Ovary (tissue), 9 donors: Measurements from ENCODE around the gene LRRC9. TPM values are rescaled to one million over a fixed set of nuclear protein-coding genes. Genes with fewer than 3 reads are reported as not detected.
"Not testable (repeated sequence)": the region's sequence is repeated elsewhere in the genome, so short reads cannot be mapped to it uniquely, and the experiment has no call there.

Experiments used
- DNase-seq, 5 donors: peaks; one replicate each; pipeline ENCODE4 v3.0.0-alpha.2; 2019 to 2020
- H3K27ac ChIP-seq, 2 donors: fragments of 200-600 bp; one replicate each; pipeline versions ENCODE4 v1.5.1 to v1.8.0; 2019 to 2022
- H3K27me3 ChIP-seq: fragments of 200-600 bp; one replicate; pipeline ENCODE4 v1.8.0; 2022
- H3K36me3 ChIP-seq: fragments of 200-600 bp; sonication (generic); one replicate; pipeline ENCODE4 v1.5.1; 2019
- H3K4me1 ChIP-seq: one replicate; pipeline ENCODE4 v1.8.1; 2013; ENCODE audit warnings: mild to moderate bottlenecking, moderate library complexity; ENCODE audit not compliant: insufficient read depth
- H3K4me3 ChIP-seq: fragments of 200-600 bp; sonication (generic); one replicate; pipeline ENCODE4 v1.5.1; 2017
- H3K9me3 ChIP-seq, 2 donors: fragments of 200-600 bp in 1 of 2; sonication (generic) in 1 of 2; one replicate each; pipeline versions ENCODE4 v1.5.1 to v1.8.1; 2013 to 2019; ENCODE audit warnings: mild to moderate bottlenecking in 1 of 2, moderate library complexity in 1 of 2
- EP300 ChIP-seq: sonication (generic); formaldehyde crosslinking; IDR thresholded peaks from one replicate; pipeline ENCODE4 v1.6.1; 2017; ENCODE audit warnings: antibody characterized with exemption
- POLR2A ChIP-seq: fragments of 450-650 bp; IDR thresholded peaks from one replicate; pipeline ENCODE4 v1.6.1; 2017; ENCODE audit warnings: antibody characterized with exemption, mild to moderate bottlenecking, moderate library complexity
- WGBS, 3 donors: extraction: QIAGEN DNeasy Blood & Tissue Kit in 1 of 3; methylation state at CpG; one replicate each; pipeline versions ENCODE4 v1.1.5 to v1.1.7; 2013 to 2017; 5-methylcytosine and 5-hydroxymethylcytosine counted together
- intact Hi-C, 4 donors: fragments of 100-400 bp; cut with DNase I; formaldehyde crosslinking; loops; one replicate each; pipeline versions ENCODE4 v1.11.0 to v1.15.1; 2022 to 2023
- polyA plus RNA-seq, 2 donors: library from polyadenylated mRNA; stranded (reverse); fragments of 200-250 nt in 1 of 2; fragments of 350-450 nt in 1 of 2; fragmentation: Illumina TruSeq in 1 of 2; extraction: RNeasy Lipid Tissue Mini Kit (QIAGEN cat#74804) in 1 of 2; gene quantifications; one replicate each; pipeline ENCODE4 v1.2.3, GENCODE V29; 2013 to 2014
- total RNA-seq, 7 donors: library from RNA; depleted of rRNA in 2 of 7; stranded (reverse); fragments of >200 nt in 2 of 7; fragmentation: NEBNext Ultra II Directional in 3 of 7; extraction: Animal tissue kit (Norgen Biotek cat#: 25700) in 3 of 7; gene quantifications; one replicate each; pipeline versions ENCODE4 v1.1.0 to v1.2.4, GENCODE V29; 2016 to 2023
- TF ChIP-seq, protein P1 (sequence below), 3 donors: fragments of 450-650 bp in 2 of 3; fragments of 200-600 bp in 1 of 3; IDR thresholded peaks; one replicate each; pipeline versions ENCODE4 v1.5.1 to v1.8.0; 2016 to 2022; ENCODE audit warnings: antibody characterized with exemption in 3 of 3, mild to moderate bottlenecking in 1 of 3
- donor health status: DM: no; HTN: no; CAD: no; lungs with moderate emphysema.
- donor health status: DM: no; HTN: no; CAD: no.
- donor health status: Bipolar disorder and iron deficiency.
- donor health status: DM: yes; HTN: yes; CAD: no.
- donor health status: DM: no; HTN: no; CAD: no.
- donor health status: DM: yes; HTN: yes; CAD: no.

Gene LRRC9
- total and polyA plus RNA-seq, 9 donors: 0.15 to 0.62 (median 0.57) TPM; not detected in 6

- Histone ChIP-seq H3K27ac (no peak overlapping the region), H3K4me3 (no peak overlapping the region), H3K27me3 (no peaks in the 10 kb centered on the region), H3K4me1 (no peaks in the 10 kb centered on the region), H3K9me3 (no peaks in the 10 kb centered on the region), H3K36me3 (no peaks in the 10 kb centered on the region)
- intact Hi-C loops: no loop called here
- TF ChIP-seq POLR2A: no peak
- TF ChIP-seq, protein P1, sequence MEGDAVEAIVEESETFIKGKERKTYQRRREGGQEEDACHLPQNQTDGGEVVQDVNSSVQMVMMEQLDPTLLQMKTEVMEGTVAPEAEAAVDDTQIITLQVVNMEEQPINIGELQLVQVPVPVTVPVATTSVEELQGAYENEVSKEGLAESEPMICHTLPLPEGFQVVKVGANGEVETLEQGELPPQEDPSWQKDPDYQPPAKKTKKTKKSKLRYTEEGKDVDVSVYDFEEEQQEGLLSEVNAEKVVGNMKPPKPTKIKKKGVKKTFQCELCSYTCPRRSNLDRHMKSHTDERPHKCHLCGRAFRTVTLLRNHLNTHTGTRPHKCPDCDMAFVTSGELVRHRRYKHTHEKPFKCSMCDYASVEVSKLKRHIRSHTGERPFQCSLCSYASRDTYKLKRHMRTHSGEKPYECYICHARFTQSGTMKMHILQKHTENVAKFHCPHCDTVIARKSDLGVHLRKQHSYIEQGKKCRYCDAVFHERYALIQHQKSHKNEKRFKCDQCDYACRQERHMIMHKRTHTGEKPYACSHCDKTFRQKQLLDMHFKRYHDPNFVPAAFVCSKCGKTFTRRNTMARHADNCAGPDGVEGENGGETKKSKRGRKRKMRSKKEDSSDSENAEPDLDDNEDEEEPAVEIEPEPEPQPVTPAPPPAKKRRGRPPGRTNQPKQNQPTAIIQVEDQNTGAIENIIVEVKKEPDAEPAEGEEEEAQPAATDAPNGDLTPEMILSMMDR (IDR thresholded peaks at IDR 0.05): no peak
- no peak for TF ChIP-seq EP300
- WGBS, 3 donors: 27 to 35% (median 30%) methylated on average over 2 of the region's 2 CpGs
- DNase-seq: peak in 2 of 5 donors; percentile 23 to 27
These were observed 83.0 kb downstream of the LRRC9 start for GRCh38 chr14:60002819-60003492.

- Histone ChIP-seq H3K27ac (no peak overlapping the region), H3K36me3 (no peaks in the 10 kb centered on the region), H3K27me3 (no peaks in the 10 kb centered on the region), H3K4me3 (no peak overlapping the region), H3K9me3 (no peaks in the 10 kb centered on the region), H3K4me1 (no peaks in the 10 kb centered on the region)
- intact Hi-C loops: no loop called here
- DNase-seq: no peak
- TF ChIP-seq, protein P1 (IDR thresholded peaks at IDR 0.05): no peak
- TF ChIP-seq POLR2A (no peak), EP300 (no peak)
- WGBS, 3 donors: 29 to 42% (median 36%) methylated on average over 3 of the region's 3 CpGs
These were observed 84.0 kb downstream of the LRRC9 start for GRCh38 chr14:60003991-60004390.

- no peaks in the 10 kb centered on the region for H3K9me3 ChIP-seq
- no peak overlapping the region for H3K4me3 ChIP-seq
- 36 to 42% (median 42%) methylated on average over 1 of the region's 1 CpG for WGBS, 3 donors
- DNase-seq: no peak
- intact Hi-C loops: no loop called here
- no peaks in the 10 kb centered on the region for H3K4me1 ChIP-seq
- no peaks in the 10 kb centered on the region for H3K36me3 ChIP-seq
- H3K27ac ChIP-seq: no peak overlapping the region
- TF ChIP-seq EP300 (no peak), POLR2A (no peak)
- TF ChIP-seq, protein P1 (IDR thresholded peaks at IDR 0.05): no peak
- no peaks in the 10 kb centered on the region for H3K27me3 ChIP-seq
These were observed 88.1 kb downstream of the LRRC9 start for GRCh38 chr14:60008042-60008441.

DNA sequence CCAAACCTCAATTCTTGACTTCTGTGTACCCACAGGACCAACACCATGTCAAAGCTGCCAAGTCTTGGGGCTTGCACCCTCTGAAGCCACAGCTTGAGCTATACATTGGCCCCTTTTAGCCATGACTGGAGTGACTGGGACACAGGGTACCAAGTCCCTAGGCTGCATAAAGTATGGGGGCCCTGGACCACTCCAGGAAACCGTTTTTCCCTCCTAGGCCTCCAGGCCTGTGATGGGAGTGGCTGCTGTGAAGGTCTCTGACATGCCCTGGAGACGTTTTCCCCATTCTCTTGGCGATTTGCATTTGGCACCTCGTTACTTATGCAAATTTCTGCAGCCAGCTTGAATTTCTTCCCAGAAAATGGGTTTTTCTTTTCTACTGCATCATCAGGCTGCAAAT, 90.3 kb downstream of the LRRC9 start:
- DNase-seq, H3K27me3 ChIP-seq, H3K9me3 ChIP-seq, H3K27ac ChIP-seq, H3K4me1 ChIP-seq, H3K36me3 ChIP-seq, intact Hi-C loops, H3K4me3 ChIP-seq: not testable (repeated sequence)
- 42 to 56% (median 47%) methylated on average over 4 of the region's 4 CpGs for WGBS, 3 donors

DNA sequence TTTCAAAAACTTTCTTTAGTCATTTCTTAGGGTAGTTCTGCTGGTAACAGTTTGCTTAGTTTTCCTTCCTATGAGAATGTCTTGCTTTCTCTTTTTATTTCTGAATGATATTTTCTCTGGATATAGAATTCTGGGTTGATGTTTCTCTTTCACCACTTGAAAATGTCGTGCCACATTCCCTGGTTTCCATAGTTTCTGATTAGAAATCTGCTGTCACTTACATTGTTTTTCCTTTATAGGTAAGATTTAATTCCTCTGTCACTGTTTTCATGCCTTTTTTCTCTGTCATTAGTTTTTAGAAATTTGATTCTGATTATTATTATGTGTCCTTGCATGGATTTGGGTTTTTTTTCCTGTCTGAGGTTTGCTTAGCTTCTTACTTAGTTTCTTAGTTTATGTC, 94.5 kb downstream of the LRRC9 start:
- intact Hi-C loops: no loop called here
- Histone ChIP-seq H3K4me3 (no peak overlapping the region), H3K27me3 (no peaks in the 10 kb centered on the region), H3K4me1 (no peaks in the 10 kb centered on the region), H3K27ac (no peak overlapping the region), H3K9me3 (no peaks in the 10 kb centered on the region), H3K36me3 (no peaks in the 10 kb centered on the region)
- no peak for DNase-seq
- 65 to 80% (median 74%) methylated on average over 1 of the region's 1 CpG for WGBS, 3 donors
- TF ChIP-seq EP300 (no peak), POLR2A (no peak)
- TF ChIP-seq, protein P1 (IDR thresholded peaks at IDR 0.05): no peak
